GM23248 (cell line): Measurements from ENCODE around the gene PRR12.

Source experiments
- EZH2 ChIP-seq: fragments of 200-600 bp; sonication (generic); IDR thresholded peaks from 2 replicates; pipeline ENCODE4 v1.6.1; 2018; ENCODE audit warnings: antibody characterized with exemption, mild to moderate bottlenecking; ENCODE audit not compliant: insufficient read depth, poor library complexity, severe bottlenecking
- EZH2phosphoT487 ChIP-seq: fragments of 200-600 bp; sonication (generic); IDR thresholded peaks from 2 replicates; pipeline ENCODE4 v1.6.1; 2018; ENCODE audit warnings: antibody characterized with exemption, moderate library complexity, mild to moderate bottlenecking, low read depth; ENCODE audit not compliant: insufficient read depth

DNA sequence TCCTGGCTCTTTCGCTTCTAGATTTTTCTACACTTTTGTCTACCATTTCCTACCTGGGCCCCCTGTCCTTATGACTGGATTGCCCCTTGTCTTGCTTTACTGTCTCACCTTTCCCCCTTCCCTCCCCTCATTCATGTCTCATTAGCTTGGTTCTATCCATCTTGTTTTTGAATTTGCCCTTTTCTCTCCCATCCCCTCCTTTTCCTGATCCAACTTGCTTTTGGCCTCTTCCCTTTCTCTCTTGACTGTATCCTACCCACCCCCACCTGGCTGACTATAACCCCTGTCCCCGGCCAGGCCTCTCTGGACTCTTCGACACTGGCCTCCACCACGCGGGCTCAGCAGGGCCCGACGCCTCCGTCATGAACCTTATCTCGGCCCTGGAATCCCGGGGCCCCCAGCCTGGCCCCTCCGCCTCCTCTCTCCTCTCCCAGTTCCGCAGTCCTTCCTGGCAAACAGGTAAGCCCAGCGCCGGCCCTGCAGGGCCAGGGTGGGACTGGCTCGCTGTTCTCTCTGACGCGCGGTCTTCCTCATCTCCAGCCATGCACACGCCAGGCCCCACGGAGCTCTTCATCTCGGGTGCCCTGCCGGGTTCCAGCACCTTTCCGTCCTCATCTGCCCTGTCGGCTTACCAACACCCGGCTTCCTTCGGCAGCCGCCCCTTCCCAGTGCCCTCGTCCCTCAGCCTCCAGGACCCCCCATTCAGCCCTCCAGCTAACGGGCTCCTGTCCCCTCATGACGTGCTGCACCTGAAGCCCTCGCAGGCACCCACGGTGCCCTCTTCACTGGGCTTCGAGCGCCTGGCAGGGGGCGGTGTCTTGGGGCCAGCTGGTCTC lies 3.4 kb downstream of the PRR12 start:
- TF ChIP-seq EZH2 (no peak), EZH2phosphoT487 (no peak)
